PC-3 (cell line): ENCODE results near the gene TPRN. TPM values are rescaled to one million over a fixed set of nuclear protein-coding genes. Genes with fewer than 3 reads are reported as not detected.

ENCODE experiments used
- ATAC-seq: fragments of 200-7000 bp; cut with Tn5 transposase; 2 replicates; pipeline ENCODE4 v1.9.1; 2020; ENCODE audit warnings: mild to moderate bottlenecking, moderate library complexity
- BruUV-seq: library from RNA; stranded (reverse); fragments of 400-500 nt; replicated peaks from 2 replicates; lab custom pipeline; 2021; lab: Mats Ljungman, UMichigan
- CTCF ChIA-PET: fragments of 300-600 bp; sonication (Branson Sonifier 250); formaldehyde crosslinking; loops from one replicate; lab custom pipeline; 2022; ENCODE audit warnings: antibody characterized with exemption; lab: Charles Lee
- POLR2A ChIA-PET: fragments of 300-600 bp; sonication (Branson Sonifier 250); formaldehyde crosslinking; loops from one replicate; lab custom pipeline; 2022; ENCODE audit warnings: antibody characterized with exemption; ENCODE audit not compliant: unreplicated experiment; lab: Charles Lee
- DNase-seq: peaks from one replicate; pipeline ENCODE4 v3.0.0-alpha.2; 2015
- H2AFZ ChIP-seq: fragments of 300-600 bp; sonication (generic); 2 replicates; pipeline ENCODE4 v1.6.0; 2016; ENCODE audit warnings: antibody characterized with exemption, low read length
- H3F3A ChIP-seq: fragments of 300-600 bp; sonication (generic); one replicate; pipeline ENCODE4 v1.6.0; 2017; ENCODE audit warnings: antibody characterized with exemption, low read length, control low read depth, mild to moderate bottlenecking; ENCODE audit not compliant: unreplicated experiment
- H3K27ac ChIP-seq: fragments of 300-600 bp; sonication (generic); 2 replicates; pipeline ENCODE4 v1.5.1; 2016; ENCODE audit warnings: mild to moderate bottlenecking, low read length
- H3K27me3 ChIP-seq: fragments of 300-600 bp; sonication (generic); 2 replicates; pipeline ENCODE4 v1.6.1; 2016; ENCODE audit warnings: low read length, mixed read lengths
- H3K36me3 ChIP-seq: fragments of 300-600 bp; sonication (generic); 2 replicates; pipeline ENCODE4 v1.6.1; 2016; ENCODE audit warnings: low read depth, mixed run types, low read length, mixed read lengths
- H3K4me1 ChIP-seq: fragments of 300-600 bp; sonication (generic); 2 replicates; pipeline ENCODE4 v1.5.1; 2016; ENCODE audit warnings: low read length; ENCODE audit not compliant: insufficient read depth
- H3K4me2 ChIP-seq: fragments of 300-600 bp; sonication (generic); 2 replicates; pipeline ENCODE4 v1.6.0; 2016; ENCODE audit warnings: low read length
- H3K4me3 ChIP-seq: fragments of 300-600 bp; sonication (generic); 2 replicates; pipeline ENCODE4 v1.5.1; 2016; ENCODE audit warnings: mild to moderate bottlenecking, low read length, mixed read lengths
- H3K79me2 ChIP-seq: fragments of 300-600 bp; sonication (generic); 2 replicates; pipeline ENCODE4 v1.6.1; 2017; ENCODE audit warnings: low read length, mixed read lengths
- H3K9ac ChIP-seq: fragments of 300-600 bp; sonication (generic); 2 replicates; pipeline ENCODE4 v1.6.0; 2016; ENCODE audit warnings: mild to moderate bottlenecking, low read length
- H3K9me2 ChIP-seq: fragments of 300-600 bp; sonication (generic); replicated peaks from 2 replicates; pipeline ENCODE4 v1.6.1; 2016; ENCODE audit warnings: mixed run types, low read length, mixed read lengths
- H3K9me3 ChIP-seq: fragments of 300-600 bp; sonication (generic); 2 replicates; pipeline ENCODE4 v1.6.1; 2016; ENCODE audit warnings: low read length, mixed read lengths
- H4K20me1 ChIP-seq: fragments of 300-600 bp; sonication (generic); 2 replicates; pipeline ENCODE4 v1.6.1; 2016; ENCODE audit warnings: low read length, mixed read lengths
- CTCF ChIP-seq: fragments of 300-600 bp; sonication (generic); conservative IDR thresholded peaks from 2 replicates; pipeline ENCODE4 v1.5.1; 2017; ENCODE audit warnings: antibody characterized with exemption, low read depth, mild to moderate bottlenecking, low read length
- EZH2 ChIP-seq: fragments of 300-600 bp; sonication (generic); IDR thresholded peaks from one replicate; pipeline ENCODE4 v1.6.1; 2017; ENCODE audit warnings: antibody characterized with exemption, mild to moderate bottlenecking, low read length; ENCODE audit not compliant: unreplicated experiment
- EZH2phosphoT487 ChIP-seq: fragments of 300-600 bp; sonication (generic); IDR thresholded peaks from 2 replicates; pipeline ENCODE4 v1.6.1; 2018; ENCODE audit warnings: mild to moderate bottlenecking, antibody characterized with exemption, low read length, borderline replicate concordance
- intact Hi-C: fragments of 100-400 bp; cut with micrococcal nuclease; formaldehyde crosslinking; loops from 2 replicates; pipeline ENCODE4 v1.9.0; 2023
- total RNA-seq: library from RNA; depleted of rRNA; stranded (reverse); fragments of >200 nt; gene quantifications from 2 replicates; pipeline ENCODE4 v1.2.3, GENCODE V29; 2014

The TPRN gene
- total RNA-seq, 1 experiment from 2014 or later, result 11.3 TPM

- ATAC-seq, result peak; percentile 4
Observed at GRCh38 chr9:137198051-137198901, 2.3 kb downstream of the TPRN start.

GRCh38 chr9:137195525-137196220, 4.9 kb downstream of the TPRN start:
- no peak for TF ChIP-seq EZH2
- no peak for TF ChIP-seq EZH2phosphoT487
- TF ChIP-seq CTCF, result no peak
- no peaks in the 10 kb centered on the region for H3K27me3 ChIP-seq
- no peaks in the 10 kb centered on the region for H3F3A ChIP-seq
- H3K27ac ChIP-seq, result no peak overlapping the region
- H3K9ac ChIP-seq, result no peak overlapping the region
- DNase-seq, result peak; percentile 51
- ChIA-PET POLR2A (no interaction called here), CTCF (no interaction called here)
- BruUV-seq, result no TSS peak
- no peaks in the 10 kb centered on the region for H3K9me3 ChIP-seq
- no peak overlapping the region for H2AFZ ChIP-seq
- H3K36me3 ChIP-seq, result no peaks in the 10 kb centered on the region
- no peaks in the 10 kb centered on the region for H3K9me2 ChIP-seq
- ATAC-seq, result no peak; the same call in 1 of the 2 replicates
- H3K4me1 ChIP-seq, result peaks cover 41% of the 10 kb centered on the region
- intact Hi-C loops, result no loop called here
- peaks cover 14% of the 10 kb centered on the region; the same call in 1 of the 2 replicates for H4K20me1 ChIP-seq
- peak overlapping the region; percentile 58 for H3K4me2 ChIP-seq
- no peak overlapping the region for H3K4me3 ChIP-seq
- H3K79me2 ChIP-seq, result peaks cover 20% of the 10 kb centered on the region

More at GRCh38 chr9:137198051-137198901, 2.3 kb downstream of the TPRN start:
- peaks cover 45% of the 10 kb centered on the region for H3K4me1 ChIP-seq
- H3K79me2 ChIP-seq, result peaks cover 35% of the 10 kb centered on the region
- H3K4me2 ChIP-seq, result peak overlapping the region; percentile 89
- TF ChIP-seq CTCF (no peak), EZH2 (no peak), EZH2phosphoT487 (no peak)
- CTCF ChIA-PET, result interaction anchor here (0.9 kb wide), 1 partner anchor 9 kb away, joined by 3 read pairs; no protein-coding TSS in a partner anchor
- no peak overlapping the region for H3K27ac ChIP-seq
- intact Hi-C loops, result no loop called here
- H3K4me3 ChIP-seq, result peak overlapping the region; percentile 68
- H3K9me2 ChIP-seq, result no peaks in the 10 kb centered on the region
- H3K27me3 ChIP-seq, result no peaks in the 10 kb centered on the region
- no TSS peak for BruUV-seq
- H3K9ac ChIP-seq, result no peak overlapping the region
- H4K20me1 ChIP-seq, result peaks cover 14% of the 10 kb centered on the region; the same call in 1 of the 2 replicates
- peak; percentile 85 for DNase-seq
- no peaks in the 10 kb centered on the region for H3K36me3 ChIP-seq
- POLR2A ChIA-PET, result interaction anchor here (0.6 kb wide), 1 partner anchor 9 kb away, joined by 3 read pairs; no protein-coding TSS in a partner anchor
- H3K9me3 ChIP-seq, result no peaks in the 10 kb centered on the region
- no peaks in the 10 kb centered on the region for H3F3A ChIP-seq
- H2AFZ ChIP-seq, result no peak overlapping the region
